ENCODE results near the gene SYF2.
"Not testable (repeated sequence)": the region's sequence is repeated elsewhere in the genome, so short reads cannot be mapped to it uniquely, and the experiment has no call there.

SYF2 gene

DNA sequence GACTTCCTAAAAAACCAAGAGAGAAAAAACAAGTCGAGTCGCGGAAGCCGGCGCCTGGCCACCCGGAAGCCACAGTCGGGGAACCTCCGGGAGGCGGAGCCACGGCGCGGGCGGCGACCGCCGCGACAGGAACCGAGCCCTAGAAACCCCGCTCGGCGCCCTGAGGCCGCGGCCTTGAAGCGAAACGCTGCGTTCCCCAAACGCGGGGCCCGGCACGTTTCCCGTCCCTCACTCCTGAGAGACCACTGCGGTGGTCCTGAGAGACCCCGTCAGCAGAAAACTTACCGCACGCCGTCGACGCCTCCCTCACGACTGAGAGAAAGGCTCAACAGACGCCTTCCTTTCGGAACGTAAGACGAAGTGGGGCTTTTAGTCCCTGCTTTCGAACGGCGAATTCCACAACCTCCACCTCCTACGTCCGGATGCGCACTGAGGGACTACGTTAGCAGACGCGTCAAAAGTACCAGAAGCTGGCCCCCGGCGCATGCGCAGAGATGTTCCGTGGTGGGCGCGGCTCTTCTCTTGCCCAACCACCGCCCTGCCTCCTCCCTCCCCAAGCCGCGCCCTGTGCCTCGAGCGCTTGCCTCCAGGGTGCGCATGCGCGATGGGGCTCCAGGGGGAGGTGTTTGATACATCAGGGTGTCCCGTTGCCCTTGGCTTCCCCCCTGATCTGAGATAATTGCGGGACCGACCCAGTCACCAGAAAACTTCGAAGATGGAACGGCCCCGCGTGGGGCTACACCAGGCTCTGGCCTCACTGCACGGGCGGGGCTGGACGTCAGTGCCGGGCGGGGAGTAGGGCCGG is 14.9 kb upstream of the SYF2 start, which contains the start of gene RSRP1:
Gene RSRP1, minus strand, starts transcription at position 431 of the 805 bp plus-strand sequence. CDS start 491 bp downstream, outside the sequence.
- peak; percentile 99 to 100 (median 100) for DNase-seq
- intact Hi-C loops (cut with DNase I): loop anchor here (10.0 kb wide), 1 partner anchor 48 kb away; no protein-coding TSS in a partner anchor

DNA sequence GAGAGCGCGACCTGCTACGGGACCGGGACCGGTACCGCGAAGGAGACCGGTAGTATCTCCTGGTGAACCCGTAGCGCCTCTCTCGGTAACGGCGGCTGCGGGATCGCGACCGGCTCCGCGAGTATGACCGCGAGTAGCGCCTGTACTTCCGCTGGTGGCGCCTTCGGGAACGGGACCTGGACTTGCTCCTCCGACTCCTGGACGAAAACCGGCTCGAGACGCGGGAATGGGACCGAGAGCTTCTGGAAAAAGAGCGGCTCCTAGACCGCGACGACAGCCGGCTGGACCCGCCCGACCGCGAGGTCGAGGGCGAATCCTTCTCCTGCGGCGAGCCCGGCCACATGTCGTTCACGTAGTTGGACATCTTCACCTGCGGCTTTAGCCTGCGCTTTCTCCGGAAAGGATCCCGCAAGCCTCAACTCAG is 14.3 kb upstream of the SYF2 start:
- DNase-seq: peak in 6 of 10 donors; percentile 21 to 85 (median 33)
- intact Hi-C loops (cut with DNase I): loop anchor here (10.0 kb wide), 1 partner anchor 48 kb away; no protein-coding TSS in a partner anchor

- intact Hi-C loops (cut with DNase I): loop anchor here (10.0 kb wide), 1 partner anchor 49 kb away; no protein-coding TSS in a partner anchor
These were observed 13.7 kb upstream of the SYF2 start for GRCh38 chr1:25245809-25246599.

DNA sequence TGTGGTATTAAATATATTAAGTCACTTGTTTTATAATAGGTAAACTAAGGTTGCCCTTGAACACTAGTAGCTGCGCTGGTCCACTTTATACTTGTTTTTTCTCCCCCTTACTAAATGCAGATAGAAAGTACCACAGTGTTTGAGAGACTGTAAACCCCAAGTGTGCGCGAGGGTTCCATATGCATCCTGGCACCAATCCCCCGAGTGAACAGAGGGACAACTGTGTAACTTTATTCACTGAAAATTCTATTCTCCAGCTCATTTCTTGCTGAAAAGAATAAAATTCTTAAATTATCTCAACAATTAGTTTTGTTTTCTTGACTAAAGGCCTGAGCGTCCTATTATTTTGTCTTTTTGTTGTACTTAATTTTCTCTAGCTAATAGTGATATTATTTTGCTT is 13.1 kb upstream of the SYF2 start:
- intact Hi-C loops (cut with DNase I): loop anchor here (10.0 kb wide), 1 partner anchor 49 kb away; no protein-coding TSS in a partner anchor

More at GRCh38 chr1:25245809-25246599, 13.7 kb upstream of the SYF2 start:
- DNase-seq: no peak

GRCh38 chr1:25243907-25244306 is 11.6 kb upstream of the SYF2 start:
- intact Hi-C loops (cut with DNase I): loop anchor here (10.0 kb wide), 1 partner anchor 51 kb away; no protein-coding TSS in a partner anchor

More for the DNA sequence above, 13.1 kb upstream of the SYF2 start:
- DNase-seq: no peak

DNA sequence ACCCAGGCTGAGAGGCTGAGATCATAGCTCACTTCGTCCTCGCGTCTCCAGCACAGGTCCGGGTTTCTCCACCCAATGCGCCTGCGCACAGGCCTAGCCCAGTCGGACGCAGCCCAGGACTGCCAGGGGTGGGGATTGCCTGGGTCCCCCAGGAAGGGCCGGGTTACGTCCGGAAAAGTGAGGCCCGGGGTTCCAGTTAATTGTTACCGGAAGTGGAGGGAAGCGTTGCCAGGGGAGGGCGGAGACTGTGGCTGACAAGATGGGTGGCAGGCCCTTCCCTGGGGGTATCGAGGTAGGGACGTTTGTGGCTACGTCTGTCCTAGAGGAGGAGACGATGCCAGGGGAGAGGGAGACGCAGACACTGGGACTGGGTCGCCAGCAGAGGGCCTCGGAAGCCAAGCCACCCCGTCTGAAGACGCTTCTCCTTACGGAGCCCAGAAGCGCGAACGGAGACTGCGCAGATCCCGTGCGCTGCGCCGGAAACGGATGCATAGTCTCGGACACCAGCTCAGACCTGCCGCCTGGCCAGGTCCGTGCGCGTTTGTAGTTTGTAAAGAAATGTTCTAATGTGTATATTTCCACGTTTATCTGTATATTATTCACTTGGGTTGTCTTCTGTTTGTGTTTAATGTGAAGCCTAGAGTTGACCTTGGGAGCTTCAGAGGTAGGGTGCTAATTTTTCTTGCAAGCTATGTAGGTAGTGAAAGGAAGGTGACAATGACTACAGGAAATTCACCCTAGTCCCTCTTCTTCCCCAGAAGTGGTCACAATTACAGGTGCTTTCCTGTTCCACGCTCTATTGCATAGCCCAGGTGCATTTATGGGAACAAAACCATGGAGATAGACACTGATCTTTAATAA is 7.6 kb upstream of the SYF2 start:
- peak; percentile 77 to 98 (median 90) for DNase-seq

More at GRCh38 chr1:25243907-25244306, 11.6 kb upstream of the SYF2 start:
- DNase-seq: no peak

DNA sequence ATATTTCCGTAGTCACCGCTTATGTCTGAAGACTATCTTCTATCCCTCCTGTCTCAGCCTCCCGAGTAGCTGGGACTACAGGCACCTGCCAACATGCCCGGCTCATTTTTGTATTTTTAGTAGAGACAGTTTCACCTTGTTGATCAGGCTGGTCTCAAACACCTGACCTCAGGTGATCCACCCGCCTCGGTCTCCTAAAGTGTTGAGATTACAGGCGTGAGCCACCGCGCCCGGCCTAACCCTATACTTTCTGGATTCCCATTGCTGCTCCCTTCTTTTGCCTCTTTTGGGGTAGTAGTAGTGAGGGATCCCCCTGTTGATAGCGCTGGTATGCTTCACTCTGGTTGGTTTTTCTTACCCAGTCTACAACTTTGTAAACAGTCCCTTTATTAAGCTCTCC is 5.7 kb upstream of the SYF2 start:
- intact Hi-C loops (cut with DNase I): no loop called here
- no peak for DNase-seq

More for the DNA sequence above, 7.6 kb upstream of the SYF2 start:
- intact Hi-C loops (cut with DNase I): loop anchor here (10.0 kb wide), 1 partner anchor 55 kb away; no protein-coding TSS in a partner anchor

- DNase-seq; intact Hi-C loops (cut with DNase I): not testable (repeated sequence)
These were observed 4.0 kb upstream of the SYF2 start for GRCh38 chr1:25236261-25236660.

DNA sequence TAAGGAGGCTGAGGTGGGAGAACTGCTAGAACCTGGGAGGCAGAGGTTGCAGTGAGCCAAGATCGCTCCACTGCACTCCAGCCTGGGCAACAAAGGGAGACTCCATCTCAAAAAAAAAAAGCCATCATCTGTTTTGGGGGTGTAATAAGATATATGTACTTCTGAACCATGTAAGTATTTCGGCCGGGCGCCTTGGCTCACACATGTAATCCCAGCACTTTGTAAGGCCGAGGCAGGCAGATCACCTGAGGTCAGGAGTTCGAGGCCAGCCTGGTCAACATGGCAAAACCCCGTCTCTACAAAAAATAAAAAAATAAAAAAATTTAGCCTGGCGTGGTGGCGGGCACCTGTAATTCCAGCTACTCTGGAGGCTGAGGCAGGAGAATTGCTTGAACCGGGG is 3.1 kb upstream of the SYF2 start:
- intact Hi-C loops (cut with DNase I); DNase-seq: not testable (repeated sequence)

GRCh38 chr1:25232866-25233784 is 823 bp upstream of the SYF2 start:
- peak; percentile 37 to 96 (median 65) for DNase-seq
- intact Hi-C loops (cut with DNase I): no loop called here

GRCh38 chr1:25223471-25223870 is 8.8 kb downstream of the SYF2 start:
- DNase-seq: no peak
- intact Hi-C loops (cut with DNase I): no loop called here

GRCh38 chr1:25222606-25223005 is 9.7 kb downstream of the SYF2 start:
- intact Hi-C loops (cut with DNase I): no loop called here
- peak in 1 of 10 donors; percentile 60 for DNase-seq

DNA sequence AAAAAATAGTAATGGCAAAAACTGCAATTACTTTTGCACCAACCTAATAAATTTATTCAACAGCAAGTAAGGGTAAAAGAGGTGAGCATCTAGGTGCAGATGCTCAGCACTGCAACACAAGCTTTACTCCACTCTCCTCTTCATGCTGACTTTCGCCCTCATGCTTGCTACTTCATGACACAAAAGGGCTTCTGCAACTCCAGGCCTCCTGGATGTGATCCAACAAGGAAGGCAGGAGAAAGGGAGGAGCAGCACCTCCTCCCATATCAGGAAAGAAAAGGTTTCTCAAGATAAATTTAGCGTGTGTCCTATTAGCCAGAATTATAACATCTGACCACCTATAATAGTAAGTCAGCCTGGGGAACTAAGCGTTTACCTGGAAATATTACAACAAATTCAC is 11.6 kb downstream of the SYF2 start:
- no peak for DNase-seq
- intact Hi-C loops (cut with DNase I): no loop called here

DNA sequence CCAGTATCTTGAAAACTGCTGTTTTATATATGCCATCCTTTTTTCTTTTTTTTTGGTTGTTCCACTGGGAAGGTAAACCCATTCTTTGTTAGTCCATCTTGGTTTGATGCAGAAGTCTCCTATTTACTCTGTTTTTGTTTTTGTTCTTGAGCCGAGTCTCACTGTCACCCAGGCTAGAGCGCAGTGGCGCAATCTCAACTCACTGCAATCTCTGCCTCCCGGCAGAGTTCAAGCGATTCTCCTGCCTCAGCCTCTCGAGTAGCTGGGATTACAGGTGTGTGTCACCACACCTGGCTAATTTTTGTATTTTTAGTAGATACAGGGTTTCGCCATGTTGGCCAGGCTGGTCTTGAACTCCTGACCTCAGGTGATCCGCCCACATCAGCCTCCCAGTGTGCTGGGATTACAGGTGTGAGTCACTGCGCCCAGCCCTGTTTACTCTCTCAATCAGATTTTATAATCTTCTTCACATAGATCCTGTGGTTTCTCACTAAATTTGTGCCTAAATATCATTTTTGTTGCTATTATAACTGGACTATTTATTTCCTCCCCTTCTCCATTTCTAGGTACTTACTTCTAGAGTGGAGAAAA is 12.5 kb downstream of the SYF2 start:
- intact Hi-C loops (cut with DNase I): no loop called here
- DNase-seq: peak in 1 of 10 donors; percentile 11

DNA sequence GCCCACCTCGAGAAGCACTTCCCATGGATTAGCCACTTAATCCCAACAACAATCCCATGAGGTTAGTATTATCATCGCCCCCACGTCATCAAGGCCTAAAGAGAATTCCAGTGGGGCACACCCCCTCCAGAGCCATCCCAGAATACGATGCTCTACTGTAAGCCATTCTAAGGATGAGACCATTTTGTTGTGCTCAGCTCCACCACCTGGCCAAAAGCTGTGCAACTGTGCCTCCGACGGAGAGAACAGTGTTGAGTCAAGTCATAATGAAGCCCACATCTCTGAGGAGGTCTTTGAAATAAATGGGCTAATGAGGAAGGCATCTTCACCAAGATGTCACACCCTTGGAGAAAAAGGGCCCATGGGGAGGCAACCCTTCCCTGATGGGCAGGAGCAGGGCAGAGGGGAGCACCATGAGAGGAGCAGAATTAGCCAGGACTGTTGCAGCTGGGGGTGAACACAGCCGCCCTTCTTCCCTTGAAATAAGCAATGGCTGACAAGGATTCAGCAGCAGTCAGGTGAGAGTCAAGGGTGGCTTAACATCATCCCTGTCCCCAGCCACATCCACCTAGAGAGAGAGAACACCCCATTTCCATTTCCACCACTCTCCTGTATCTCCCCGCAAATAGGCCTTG is 14.6 kb downstream of the SYF2 start:
- DNase-seq: peak in 1 of 10 donors; percentile 15
- intact Hi-C loops (cut with DNase I): no loop called here

- peak in 1 of 10 donors; percentile 22 for DNase-seq
- intact Hi-C loops (cut with DNase I): no loop called here
These were observed 15.3 kb downstream of the SYF2 start for GRCh38 chr1:25217015-25217414.

DNA sequence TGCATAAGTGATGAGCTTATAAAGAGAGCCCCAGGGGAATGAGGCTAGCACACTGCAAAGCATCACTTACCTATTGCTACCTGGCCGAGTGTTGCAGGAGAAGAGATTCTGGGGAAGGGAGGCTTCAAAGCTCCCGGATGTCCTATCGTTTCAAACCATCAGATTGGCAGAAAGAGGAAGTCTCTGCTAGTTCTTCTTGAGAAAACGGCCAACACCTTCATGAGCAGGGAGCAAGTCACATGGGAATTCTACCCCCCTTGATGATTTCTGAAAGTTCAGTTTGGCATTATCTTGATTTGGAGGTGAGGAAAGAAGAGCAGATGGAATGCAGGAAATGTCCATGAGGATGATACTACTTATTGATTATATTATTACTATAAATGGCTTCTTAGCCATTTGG is 16.2 kb downstream of the SYF2 start:
- intact Hi-C loops (cut with DNase I): no loop called here
- peak in 1 of 10 donors; percentile 10 for DNase-seq

DNA sequence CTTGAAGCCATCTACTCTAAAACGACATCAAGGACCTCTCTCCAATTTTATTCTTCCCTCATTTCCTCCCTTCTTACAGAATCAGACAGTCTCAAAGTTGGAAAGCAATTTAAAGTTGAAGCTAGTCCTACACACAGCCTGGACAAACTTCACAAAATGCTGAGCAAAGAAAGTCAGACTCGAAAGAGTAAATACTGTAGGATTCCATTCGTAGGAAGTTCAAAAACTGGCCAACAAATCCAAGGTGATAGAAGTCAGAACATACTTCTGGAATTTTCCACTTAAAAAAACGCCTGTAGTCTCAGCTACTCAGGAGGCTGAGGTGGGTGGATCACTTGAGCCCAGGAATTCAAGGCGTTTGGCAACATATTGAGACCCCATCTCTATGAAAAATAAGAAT is 19.6 kb downstream of the SYF2 start:
- intact Hi-C loops (cut with DNase I): no loop called here
- DNase-seq: no peak
